Left renal pelvis (tissue), 4 donors: Measurements from ENCODE around the gene GNAI3. TPM values are rescaled to one million over a fixed set of nuclear protein-coding genes. Genes with fewer than 3 reads are reported as not detected.
"Not testable (repeated sequence)": the region's sequence is repeated elsewhere in the genome, so short reads cannot be mapped to it uniquely, and the experiment has no call there.

Source experiments
- DNase-seq, 4 donors: peaks; one replicate each; pipeline ENCODE4 v3.0.0-alpha.2; 2013; ENCODE audit warnings: low read depth in 4 of 4, low spot score in 3 of 4
- polyA plus RNA-seq, 4 donors: library from polyadenylated mRNA; unstranded; fragments of 120-200 nt; gene quantifications; one replicate each; pipeline ENCODE4 v1.2.1, GENCODE V29; 2013; ENCODE audit not compliant: insufficient read length in 4 of 4

Gene GNAI3
- polyA plus RNA-seq, 4 donors = 10.9 to 15.4 (median 12.7) TPM

- peak in 2 of 4 donors; percentile 64 to 69 for DNase-seq
These were observed 107.5 kb downstream of the GNAI3 start, which contains the start of gene GSTM4 for GRCh38 chr1:109655615-109656519. GSTM4 (plus strand) TSS chr1:109656099; CDS start chr1:109656390, 291 bp downstream.

GRCh38 chr1:109657395-109657794, 109.0 kb downstream of the GNAI3 start:
- no peak for DNase-seq

DNA sequence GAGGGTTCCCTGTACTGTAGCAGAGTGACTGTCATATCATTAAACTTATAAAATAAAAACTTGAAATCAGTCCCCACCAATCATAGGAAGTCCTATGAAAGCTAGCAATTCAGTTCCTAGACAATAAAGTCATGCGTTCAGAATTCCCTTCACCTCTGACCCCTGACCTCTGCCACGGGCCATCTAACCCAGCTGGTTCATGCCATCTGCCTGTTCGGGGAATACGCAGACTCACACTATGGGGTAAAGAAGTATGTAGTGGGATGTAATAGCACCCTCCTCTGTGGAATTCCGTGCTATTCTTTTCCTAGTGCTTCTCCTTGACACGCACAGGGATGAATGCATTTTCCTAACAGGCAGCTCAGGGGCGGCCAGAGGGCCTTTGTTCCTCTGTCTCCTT, 109.6 kb downstream of the GNAI3 start:
- no peak for DNase-seq

GRCh38 chr1:109658533-109659042, 110.2 kb downstream of the GNAI3 start:
- DNase-seq = no peak

- no peak for DNase-seq
These were observed 110.7 kb downstream of the GNAI3 start for GRCh38 chr1:109659145-109659544.

GRCh38 chr1:109659997-109660690, 111.7 kb downstream of the GNAI3 start:
- DNase-seq = peak in 1 of 4 donors; percentile 75

- DNase-seq = not testable (repeated sequence)
These were observed 112.2 kb downstream of the GNAI3 start for GRCh38 chr1:109660691-109661026.

- no peak for DNase-seq
These were observed 113.0 kb downstream of the GNAI3 start for GRCh38 chr1:109661391-109661790.

DNA sequence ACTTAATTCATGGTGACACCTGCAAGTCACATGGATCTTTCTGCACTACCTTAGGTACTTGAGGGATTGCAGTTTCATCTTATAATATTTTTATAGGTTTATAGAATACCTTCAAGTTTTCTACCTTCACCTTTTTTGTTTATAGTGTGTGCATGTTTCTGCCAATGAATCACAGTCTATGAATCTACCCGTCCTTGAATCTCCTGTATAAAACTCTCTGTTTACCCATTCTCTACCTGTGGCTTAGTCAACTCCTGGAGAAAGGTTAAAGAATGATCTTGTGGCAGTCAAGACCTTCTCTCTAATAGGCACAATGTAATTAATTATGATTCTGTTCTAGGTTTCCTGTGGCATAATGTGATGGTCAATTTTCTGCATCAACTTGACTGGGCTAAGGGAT, 116.3 kb downstream of the GNAI3 start:
- DNase-seq = no peak

DNA sequence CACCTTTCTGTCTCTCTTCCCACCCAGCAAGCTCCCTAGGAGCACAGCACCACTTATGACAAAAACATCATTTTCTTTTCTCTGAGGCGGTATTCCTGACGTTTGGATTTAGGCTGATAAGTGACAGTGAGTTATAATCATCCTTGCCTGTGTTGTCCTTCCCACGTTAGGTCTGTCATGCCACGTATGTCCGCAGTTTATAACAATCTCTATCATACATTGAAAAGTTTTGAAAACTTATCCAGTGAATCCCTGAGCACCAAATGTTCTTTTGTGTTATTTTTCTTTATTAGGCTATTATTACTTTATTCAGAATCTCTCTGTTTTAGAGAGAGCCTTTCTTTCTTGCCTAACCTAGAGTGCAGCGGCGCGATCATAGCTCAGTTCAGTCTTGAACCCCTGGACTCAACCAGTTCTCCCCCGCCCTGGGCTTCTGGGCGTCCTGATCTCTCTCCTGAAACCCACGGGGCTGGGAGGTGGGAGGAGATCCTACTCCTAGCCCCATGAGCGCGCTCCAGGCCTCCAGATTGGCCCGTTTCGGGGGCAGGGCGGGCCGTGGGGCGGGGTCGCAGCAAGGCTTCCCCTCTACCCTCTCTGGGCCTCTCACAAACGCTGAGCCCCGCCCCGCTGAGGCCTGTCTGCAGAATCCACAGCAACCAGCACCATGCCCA, 119.2 kb downstream of the GNAI3 start, which contains the start of gene GSTM2:
Gene GSTM2, plus strand, starts transcription at position 606 of the 671 bp plus-strand sequence. Its CDS starts 59 bp downstream, at position 665.
- DNase-seq = peak; percentile 77 to 87 (median 83)

Other genes starting within 250 kb of the GNAI3 start
- under 1 TPM in 2 of 4 donors, not detected in 2; 0.23 to 0.32 TPM for gene MYBPHL, start 241.6 kb upstream of the GNAI3 start, polyA plus RNA-seq
- 10 to 100 TPM; 25.7 to 63.4 (median 58.9) TPM for gene SORT1, start 150.7 kb upstream of the GNAI3 start, polyA plus RNA-seq
- gene PSMA5, start 122.2 kb upstream of the GNAI3 start, polyA plus RNA-seq = 100 to 1,000 TPM in 2 of 4 donors, 10 to 100 TPM in 2; 70.2 to 119 (median 98.0) TPM
- gene SYPL2, start 82.1 kb upstream of the GNAI3 start, polyA plus RNA-seq = 10 to 100 TPM in 3 of 4 donors, 1 to 10 TPM in 1; 5.3 to 16.4 (median 11.7) TPM
- gene ATXN7L2, start 64.7 kb upstream of the GNAI3 start, polyA plus RNA-seq = 10 to 100 TPM in 2 of 4 donors, 1 to 10 TPM in 2; 7.3 to 17.6 (median 12.7) TPM
- gene CYB561D1, start 54.5 kb upstream of the GNAI3 start, polyA plus RNA-seq = 1 to 10 TPM; 6.1 to 9.7 (median 8.2) TPM
- gene AMIGO1, start 38.9 kb upstream of the GNAI3 start, polyA plus RNA-seq = 1 to 10 TPM; 8.0 to 9.2 (median 8.7) TPM
- gene GPR61, start 8.7 kb upstream of the GNAI3 start, polyA plus RNA-seq = 1 to 10 TPM in 2 of 4 donors, under 1 TPM in 2; 0.23 to 1.7 (median 0.76) TPM
- gene GNAT2, start 71.0 kb downstream of the GNAI3 start, polyA plus RNA-seq = not detected
- 10 to 100 TPM; 40.7 to 62.4 (median 53.7) TPM for gene AMPD2, start 71.2 kb downstream of the GNAI3 start, polyA plus RNA-seq
- 10 to 100 TPM; 30.7 to 70.5 (median 57.7) TPM for gene GSTM4, start 107.5 kb downstream of the GNAI3 start, polyA plus RNA-seq
- gene GSTM2, start 119.4 kb downstream of the GNAI3 start, polyA plus RNA-seq = 100 to 1,000 TPM; 172 to 269 (median 243) TPM
- 100 to 1,000 TPM in 1 of 4 donors, 1 to 10 TPM in 3; 1.6 to 112 (median 3.3) TPM for gene GSTM1, start 139.2 kb downstream of the GNAI3 start, polyA plus RNA-seq
- gene GSTM5, start 163.6 kb downstream of the GNAI3 start, polyA plus RNA-seq = 10 to 100 TPM; 36.1 to 67.9 (median 53.6) TPM
- gene GSTM3, start 192.4 kb downstream of the GNAI3 start, polyA plus RNA-seq = 100 to 1,000 TPM; 105 to 269 (median 250) TPM
- under 1 TPM in 3 of 4 donors, not detected in 1; 0.46 to 0.83 (median 0.69) TPM for gene EPS8L3, start 215.3 kb downstream of the GNAI3 start, polyA plus RNA-seq